Kasumi-1 (cell line): ENCODE data around the gene SEC14L1.

ENCODE experiments used
- DNase-seq, 2 experiments: peaks; one replicate each; lab custom pipeline; 2025; lab: John Stamatoyannopoulos, UW

SEC14L1 gene

GRCh38 chr17:77163001-77163400 lies 22.2 kb downstream of the SEC14L1 start:
- no peak for DNase-seq

GRCh38 chr17:77163511-77164280 lies 22.9 kb downstream of the SEC14L1 start:
- DNase-seq = no peak

- DNase-seq = peak in 1 of 2 experiments; percentile 26
Observed at GRCh38 chr17:77164483-77165091, 23.8 kb downstream of the SEC14L1 start.

- DNase-seq = peak; percentile 24 to 47
Observed at GRCh38 chr17:77165577-77165976, 24.8 kb downstream of the SEC14L1 start.

GRCh38 chr17:77167472-77168306 lies 26.9 kb downstream of the SEC14L1 start:
- DNase-seq = no peak

- DNase-seq = peak; percentile 48 to 49
Observed at GRCh38 chr17:77173104-77173503, 32.3 kb downstream of the SEC14L1 start.

GRCh38 chr17:77174928-77175661 lies 34.3 kb downstream of the SEC14L1 start:
- DNase-seq = no peak

GRCh38 chr17:77177002-77177741 lies 36.4 kb downstream of the SEC14L1 start:
- no peak for DNase-seq

GRCh38 chr17:77178050-77178449 lies 37.3 kb downstream of the SEC14L1 start:
- no peak for DNase-seq

- DNase-seq = no peak
Observed at GRCh38 chr17:77178563-77178962, 37.8 kb downstream of the SEC14L1 start.

- DNase-seq = no peak
Observed at GRCh38 chr17:77180503-77181357, 40.0 kb downstream of the SEC14L1 start.

GRCh38 chr17:77182205-77183172 lies 41.7 kb downstream of the SEC14L1 start:
- peak; percentile 38 to 52 for DNase-seq

- DNase-seq = no peak
Observed at GRCh38 chr17:77184474-77184873, 43.7 kb downstream of the SEC14L1 start.

GRCh38 chr17:77185137-77185536 lies 44.4 kb downstream of the SEC14L1 start:
- DNase-seq = no peak

- DNase-seq = no peak
Observed at GRCh38 chr17:77186141-77186604, 45.4 kb downstream of the SEC14L1 start.

- DNase-seq = no peak
Observed at GRCh38 chr17:77188084-77189066, 47.6 kb downstream of the SEC14L1 start.

- no peak for DNase-seq
Observed at GRCh38 chr17:77189148-77189547, 48.4 kb downstream of the SEC14L1 start.

- peak; percentile 25 to 26 for DNase-seq
Observed at GRCh38 chr17:77190576-77190975, 49.8 kb downstream of the SEC14L1 start.
